H1 (cell line): ENCODE results near the gene HRH1. TPM values are rescaled to one million over a fixed set of nuclear protein-coding genes. Genes with fewer than 3 reads are reported as not detected.

Experiments
- CTCF ChIA-PET: fragments of 300-600 bp; sonication (Branson Sonifier 250); formaldehyde crosslinking; loops from one replicate; lab custom pipeline; 2021; ENCODE audit not compliant: partially characterized antibody; lab: Charles Lee
- POLR2A ChIA-PET: fragments of 300-600 bp; sonication (Branson Sonifier 250); formaldehyde crosslinking; loops from one replicate; lab custom pipeline; 2021; ENCODE audit warnings: inconsistent platforms; ENCODE audit not compliant: partially characterized antibody; lab: Charles Lee
- DNase-seq, 2 experiments: peaks; one replicate each; pipeline versions ENCODE4 v3.0.0 to v3.0.0-alpha.2; 2010 to 2022; ENCODE audit warnings: low spot score in 2 of 2, low read depth in 1 of 2, mixed read lengths in 1 of 2
- FAIRE-seq: peaks from 2 replicates; lab custom pipeline; 2011; peaks lifted over from hg19 to GRCh38; lab: Jason Lieb, UNC
- H2AFZ ChIP-seq: 2 replicates; pipeline ENCODE4 v1.8.1; 2012; ENCODE audit warnings: low read length, inconsistent platforms
- H2AK5ac ChIP-seq: 2 replicates; pipeline ENCODE4 v1.6.1; 2013; ENCODE audit warnings: low read depth, low read length
- H2BK120ac ChIP-seq: replicated peaks from 2 replicates; pipeline ENCODE3; 2013; ENCODE audit warnings: low read depth, low read length, inconsistent platforms
- H2BK12ac ChIP-seq: 2 replicates; pipeline ENCODE4 v1.6.1; 2013; ENCODE audit warnings: low read depth, low read length
- H2BK15ac ChIP-seq: 2 replicates; pipeline ENCODE4 v1.6.1; 2013; ENCODE audit warnings: low read length
- H2BK20ac ChIP-seq: 2 replicates; pipeline ENCODE4 v1.6.1; 2013; ENCODE audit warnings: low read length
- H2BK5ac ChIP-seq: 2 replicates; pipeline ENCODE4 v1.6.1; 2013; ENCODE audit warnings: low read depth, low read length
- H3K14ac ChIP-seq: 2 replicates; pipeline ENCODE4 v1.6.1; 2013; ENCODE audit warnings: inconsistent platforms; ENCODE audit not compliant: insufficient read length
- H3K18ac ChIP-seq: 2 replicates; pipeline ENCODE4 v1.6.1; 2013; ENCODE audit warnings: low read length; ENCODE audit errors: extremely low read depth
- H3K23ac ChIP-seq: 2 replicates; pipeline ENCODE4 v1.6.1; 2013; ENCODE audit warnings: inconsistent platforms; ENCODE audit not compliant: insufficient read length
- H3K23me2 ChIP-seq: 2 replicates; pipeline ENCODE4 v1.6.1; 2013; ENCODE audit warnings: low read depth, low read length
- H3K27ac ChIP-seq: 2 replicates; pipeline ENCODE4 v1.6.1; 2011; ENCODE audit warnings: low read depth, low read length, inconsistent platforms
- H3K27me3 ChIP-seq, 4 experiments: replicated peaks in 1 of 4; 1 replicate in 1 of 4; 2 replicates in 3 of 4; pipeline versions ENCODE4 v1.6.1 to v1.8.1; 2011 to 2013; ENCODE audit warnings: low read length in 3 of 4, mild to moderate bottlenecking in 3 of 4, inconsistent platforms in 2 of 4, mixed read lengths in 2 of 4, moderate library complexity in 1 of 4; ENCODE audit not compliant: control insufficient read depth in 3 of 4, insufficient read depth in 3 of 4; ENCODE audit errors: extremely low read depth in 1 of 4
- H3K36me3 ChIP-seq, 4 experiments: 2 replicates each; pipeline versions ENCODE4 v1.6.1 to v1.8.1; 2011 to 2013; ENCODE audit warnings: mild to moderate bottlenecking in 4 of 4, low read length in 3 of 4, moderate library complexity in 2 of 4, control low read depth in 1 of 4, inconsistent platforms in 1 of 4; ENCODE audit not compliant: insufficient read depth in 4 of 4, control insufficient read depth in 2 of 4
- H3K4ac ChIP-seq: replicated peaks from 2 replicates; pipeline ENCODE3; 2013; ENCODE audit warnings: low read length, low read depth, mixed read lengths, inconsistent platforms; ENCODE audit not compliant: insufficient read length
- H3K4me1 ChIP-seq, 4 experiments: replicated peaks in 1 of 4; 1 replicate in 1 of 4; 2 replicates in 3 of 4; pipeline versions ENCODE4 v1.6.1 to v1.8.1; 2011 to 2013; ENCODE audit warnings: low read length in 3 of 4, inconsistent platforms in 2 of 4, mixed read lengths in 1 of 4; ENCODE audit not compliant: insufficient read depth in 4 of 4, control insufficient read depth in 3 of 4
- H3K4me2 ChIP-seq, 2 experiments: 2 replicates each; pipeline versions ENCODE4 v1.6.1 to v1.8.1; 2011 to 2013; ENCODE audit warnings: low read depth in 2 of 2, low read length in 2 of 2, control low read depth in 1 of 2, inconsistent platforms in 1 of 2, mild to moderate bottlenecking in 1 of 2; ENCODE audit not compliant: insufficient read depth in 1 of 2
- H3K4me3 ChIP-seq, 4 experiments: fragments of 200-600, 300-600 bp in 1 of 4; sonication (generic), shearing (Covaris generic), sonication (Bioruptor Twin) in 1 of 4; 2 replicates each; pipeline versions ENCODE4 v1.5.1 to v1.8.1; 2011 to 2016; ENCODE audit warnings: low read length in 4 of 4, low read depth in 3 of 4, control low read depth in 2 of 4, inconsistent platforms in 2 of 4, mild to moderate bottlenecking in 2 of 4, mixed read lengths in 1 of 4, moderate library complexity in 1 of 4; ENCODE audit not compliant: insufficient read depth in 2 of 4; ENCODE audit errors: extremely low read depth in 1 of 4
- H3K56ac ChIP-seq: replicated peaks from 2 replicates; pipeline ENCODE3; 2013; ENCODE audit warnings: low read depth, mild to moderate bottlenecking, mixed read lengths, low read length, inconsistent platforms; ENCODE audit not compliant: insufficient read length
- H3K79me1 ChIP-seq: 2 replicates; pipeline ENCODE4 v1.6.1; 2013; ENCODE audit warnings: low read depth, low read length, control low read depth
- H3K79me2 ChIP-seq, 2 experiments: 2 replicates each; pipeline versions ENCODE4 v1.6.1 to v1.8.1; 2012 to 2013; ENCODE audit warnings: low read length in 2 of 2, mild to moderate bottlenecking in 2 of 2, inconsistent platforms in 1 of 2; ENCODE audit not compliant: insufficient read depth in 2 of 2, control insufficient read depth in 1 of 2
- H3K9ac ChIP-seq, 4 experiments: replicated peaks in 1 of 4; 1 replicate in 1 of 4; 2 replicates in 3 of 4; pipeline versions ENCODE4 v1.6.1 to v1.8.1; 2011 to 2013; ENCODE audit warnings: low read depth in 3 of 4, low read length in 3 of 4, control low read depth in 2 of 4, mild to moderate bottlenecking in 2 of 4, moderate library complexity in 2 of 4, inconsistent platforms in 1 of 4; ENCODE audit errors: extremely low read depth in 1 of 4
- H3K9me3 ChIP-seq, 2 experiments: 2 replicates each; pipeline versions ENCODE4 v1.6.1 to v1.8.1; 2012 to 2013; ENCODE audit warnings: mild to moderate bottlenecking in 2 of 2, moderate library complexity in 2 of 2, control low read depth in 1 of 2, inconsistent platforms in 1 of 2, low read depth in 1 of 2, low read length in 1 of 2, mixed read lengths in 1 of 2; ENCODE audit not compliant: insufficient read depth in 2 of 2
- H4K20me1 ChIP-seq, 2 experiments: replicated peaks in 1 of 2; 2 replicates each; pipeline versions ENCODE3 to v1.8.1; 2011 to 2013; ENCODE audit warnings: inconsistent platforms in 2 of 2, low read length in 2 of 2, mild to moderate bottlenecking in 1 of 2; ENCODE audit not compliant: insufficient read depth in 2 of 2, control insufficient read depth in 1 of 2
- H4K5ac ChIP-seq: 2 replicates; pipeline ENCODE4 v1.6.1; 2013; ENCODE audit warnings: low read length, low read depth, mixed read lengths, inconsistent platforms; ENCODE audit not compliant: insufficient read length
- H4K8ac ChIP-seq: 2 replicates; pipeline ENCODE4 v1.8.0; 2013; ENCODE audit warnings: mild to moderate bottlenecking, moderate library complexity, low read length, inconsistent platforms; ENCODE audit not compliant: insufficient read depth; ENCODE audit errors: extremely low read depth
- H4K91ac ChIP-seq: replicated peaks from 2 replicates; pipeline ENCODE3; 2013; ENCODE audit warnings: low read length, mixed read lengths, inconsistent platforms; ENCODE audit not compliant: insufficient read length
- ASH2L ChIP-seq: fragments of 200-600, 300-600 bp; sonication (generic); IDR thresholded peaks from one replicate; pipeline ENCODE4 v1.7.1; 2017; ENCODE audit warnings: low read length
- CBX8 ChIP-seq: fragments of 300-800, 300-1000 bp; sonication (generic); IDR thresholded peaks from 2 replicates; pipeline ENCODE4 v1.7.1; 2016; ENCODE audit warnings: low read depth, low read length, borderline replicate concordance
- CHD1 ChIP-seq: IDR thresholded peaks from 2 replicates; pipeline ENCODE4 v1.6.1; 2012; ENCODE audit warnings: low read depth, low read length, improper control_type of control experiment
- CHD2 ChIP-seq: IDR thresholded peaks from 2 replicates; pipeline ENCODE4 v1.6.1; 2012; ENCODE audit warnings: low read length, improper control_type of control experiment
- EP300 ChIP-seq, 2 experiments: IDR thresholded peaks; 1 replicate in 1 of 2; 2 replicates in 1 of 2; pipeline ENCODE4 v1.6.1; 2011 to 2012; ENCODE audit warnings: low read depth in 2 of 2, low read length in 2 of 2, mild to moderate bottlenecking in 2 of 2, borderline replicate concordance in 1 of 2, inconsistent platforms in 1 of 2, moderate library complexity in 1 of 2
- GABPA ChIP-seq: IDR thresholded peaks from 2 replicates; pipeline ENCODE4 v1.6.1; 2011; ENCODE audit warnings: mild to moderate bottlenecking, low read length, moderate library complexity, borderline replicate concordance; ENCODE audit not compliant: insufficient read depth
- JUN ChIP-seq: IDR thresholded peaks from 2 replicates; pipeline ENCODE4 v1.6.1; 2011; ENCODE audit warnings: low read depth, mild to moderate bottlenecking, improper control_type of control experiment, low read length
- KDM5A ChIP-seq: fragments of 200-600 bp; IDR thresholded peaks from 2 replicates; pipeline ENCODE4 v1.7.1; 2012; ENCODE audit warnings: mild to moderate bottlenecking, low read length, inconsistent platforms, mixed read lengths
- NRF1 ChIP-seq: IDR thresholded peaks from 2 replicates; pipeline ENCODE4 v1.6.1; 2011; ENCODE audit warnings: mild to moderate bottlenecking, low read depth, low read length, improper control_type of control experiment
- POLR2A ChIP-seq, 2 experiments: IDR thresholded peaks; 1 replicate in 1 of 2; 2 replicates in 1 of 2; pipeline ENCODE4 v1.6.1; 2011; ENCODE audit warnings: low read depth in 2 of 2, low read length in 2 of 2, mild to moderate bottlenecking in 2 of 2; ENCODE audit errors: control extremely low read depth in 1 of 2
- POU5F1 ChIP-seq: IDR thresholded peaks from 2 replicates; pipeline ENCODE4 v1.6.1; 2011; ENCODE audit warnings: low read depth, mild to moderate bottlenecking, low read length, moderate library complexity
- RBBP5 ChIP-seq: IDR thresholded peaks from 2 replicates; pipeline ENCODE4 v1.7.1; 2012; ENCODE audit warnings: low read depth, mild to moderate bottlenecking, inconsistent platforms, low read length, moderate library complexity, borderline replicate concordance
- SP2 ChIP-seq: IDR thresholded peaks from 2 replicates; pipeline ENCODE4 v1.6.1; 2012; ENCODE audit warnings: mild to moderate bottlenecking, low read length, inconsistent platforms
- WGBS, 2 experiments: shearing (Covaris generic) in 1 of 2; methylation state at CpG; one replicate each; pipeline versions ENCODE4 v1.1.6 to v1.1.7; 2013 to 2015; ENCODE audit warnings: low lambda C conversion rate in 2 of 2, mixed read lengths in 2 of 2, inconsistent platforms in 1 of 2, low coverage in 1 of 2, missing lambda C conversion rate in 1 of 2; ENCODE audit not compliant: insufficient replicate concordance in 2 of 2, insufficient coverage in 1 of 2, insufficient read length in 1 of 2; ENCODE audit errors: extremely low coverage in 1 of 2, missing lambda C conversion rate in 1 of 2; 5-methylcytosine and 5-hydroxymethylcytosine counted together
- polyA plus RNA-seq, 7 experiments: library from polyadenylated mRNA; depleted of rRNA in 3 of 7; stranded (reverse) in 5 of 7; unstranded in 2 of 7; fragments of >200 nt in 5 of 7; fragments of 200-250 nt in 2 of 7; gene quantifications; 1 replicate in 5 of 7; 2 replicates in 1 of 7; 4 replicates in 1 of 7; pipeline versions ENCODE4 v1.2.1 to v1.2.3, GENCODE V29; 2011 to 2013; ENCODE audit warnings: missing spikeins in 2 of 7, mixed read lengths in 2 of 7
- total RNA-seq: library from RNA; stranded (reverse); fragmentation: NEBNext Ultra II Directional; extraction: Animal tissue kit (Norgen Biotek cat#: 25700); gene quantifications from 2 replicates; pipeline ENCODE4 v1.2.1, GENCODE V29; 2021
- TF ChIP-seq, protein P1 (sequence below): IDR thresholded peaks from 2 replicates; pipeline ENCODE4 v1.6.1; 2012; ENCODE audit warnings: low read length, inconsistent platforms

The HRH1 gene
- total and polyA plus RNA-seq, 2 of the 8 experiments (the other 6 are each of a cell fraction or from before 2014, with no cell fraction given) = 0.11 TPM; not detected in 1

DNA sequence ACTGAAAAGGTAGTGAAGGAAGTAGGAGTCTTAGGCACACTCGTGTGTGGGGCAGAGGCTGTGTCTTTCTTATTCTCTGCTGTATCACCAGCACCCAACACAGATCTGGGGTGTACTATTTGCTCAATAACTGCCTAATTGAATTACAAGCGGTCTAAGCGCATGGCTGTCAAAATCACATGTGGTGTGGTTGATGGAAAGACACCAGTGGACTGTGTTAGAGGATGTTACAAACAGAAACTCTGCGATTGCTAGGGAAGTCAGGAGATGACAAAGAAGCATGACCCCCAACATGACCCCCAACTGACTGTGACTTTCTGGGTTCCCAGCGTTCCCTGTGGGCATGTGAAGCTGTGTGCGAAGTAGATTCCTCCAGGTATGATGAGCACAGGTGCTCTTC lies 149.9 kb downstream of the HRH1 start:
- no peak overlapping the region for H3K18ac ChIP-seq
- no peak overlapping the region for H3K23ac ChIP-seq
- H4K91ac ChIP-seq = no peak overlapping the region
- no peaks in the 10 kb centered on the region for H3K79me2 ChIP-seq
- 92% methylated on average over 6 of the region's 6 CpGs; no CpG with 5 or more reads in 1 of the 2 experiments for WGBS, 2 experiments
- peaks cover 0 to 2% (median 0%) of the 10 kb centered on the region in 4 experiments; a peak in 1 of 7 replicates for H3K27me3 ChIP-seq
- DNase-seq (no peak), FAIRE-seq (no peak)
- H4K8ac ChIP-seq = no peak overlapping the region
- H2BK12ac ChIP-seq = no peak overlapping the region
- no peak overlapping the region for H2BK120ac ChIP-seq
- H3K4ac ChIP-seq = no peak overlapping the region
- no peaks in the 10 kb centered on the region for H3K4me1 ChIP-seq
- H2AK5ac ChIP-seq = no peak overlapping the region
- H2BK5ac ChIP-seq = no peak overlapping the region
- H2BK20ac ChIP-seq = no peak overlapping the region
- H3K23me2 ChIP-seq = no peaks in the 10 kb centered on the region
- peaks cover 0 to 8% (median 6%) of the 10 kb centered on the region in 4 experiments; a peak in 6 of 8 replicates for H3K36me3 ChIP-seq
- H4K20me1 ChIP-seq = peaks cover 0 to 1% of the 10 kb centered on the region in 2 experiments
- no peak overlapping the region for H3K27ac ChIP-seq
- POLR2A ChIA-PET = no interaction called here
- H3K9me3 ChIP-seq = no peaks in the 10 kb centered on the region
- H2BK15ac ChIP-seq = no peak overlapping the region
- no peak overlapping the region for H3K9ac ChIP-seq
- CTCF ChIA-PET = interaction anchor here (1.2 to 1.5 kb wide), 2 partner anchors 30 to 37 kb away, joined by 3 to 5 read pairs; no protein-coding TSS in a partner anchor
- H3K14ac ChIP-seq = no peak overlapping the region
- H4K5ac ChIP-seq = no peak overlapping the region
- no peak overlapping the region for H3K4me2 ChIP-seq
- H3K56ac ChIP-seq = no peak overlapping the region
- H3K79me1 ChIP-seq = no peaks in the 10 kb centered on the region
- H3K4me3 ChIP-seq = no peak overlapping the region
- H2AFZ ChIP-seq = no peak overlapping the region
- TF ChIP-seq GABPA = no peak
- TF ChIP-seq RBBP5 = no peak
- TF ChIP-seq CHD2 = no peak
- TF ChIP-seq, protein P1, sequence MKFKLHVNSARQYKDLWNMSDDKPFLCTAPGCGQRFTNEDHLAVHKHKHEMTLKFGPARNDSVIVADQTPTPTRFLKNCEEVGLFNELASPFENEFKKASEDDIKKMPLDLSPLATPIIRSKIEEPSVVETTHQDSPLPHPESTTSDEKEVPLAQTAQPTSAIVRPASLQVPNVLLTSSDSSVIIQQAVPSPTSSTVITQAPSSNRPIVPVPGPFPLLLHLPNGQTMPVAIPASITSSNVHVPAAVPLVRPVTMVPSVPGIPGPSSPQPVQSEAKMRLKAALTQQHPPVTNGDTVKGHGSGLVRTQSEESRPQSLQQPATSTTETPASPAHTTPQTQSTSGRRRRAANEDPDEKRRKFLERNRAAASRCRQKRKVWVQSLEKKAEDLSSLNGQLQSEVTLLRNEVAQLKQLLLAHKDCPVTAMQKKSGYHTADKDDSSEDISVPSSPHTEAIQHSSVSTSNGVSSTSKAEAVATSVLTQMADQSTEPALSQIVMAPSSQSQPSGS = no peak
- TF ChIP-seq ASH2L = no peak
- no peak for TF ChIP-seq EP300 (IDR thresholded peaks at IDR 0.05; ENCODE audit: borderline replicate concordance in 1 of 2, low read depth in 2 of 2, low read length in 2 of 2)
- TF ChIP-seq CHD1 = no peak
- TF ChIP-seq NRF1 = no peak
- TF ChIP-seq JUN = no peak
- no peak for TF ChIP-seq SP2
- TF ChIP-seq POLR2A (IDR thresholded peaks at IDR 0.05; ENCODE audit: control extremely low read depth in 1 of 2, low read depth in 2 of 2, low read length in 2 of 2) = no peak
- TF ChIP-seq CBX8 = no peak
- TF ChIP-seq KDM5A = no peak
- no peak for TF ChIP-seq POU5F1
